ENCODE measurements around the gene NUF2. TPM values are rescaled to one million over a fixed set of nuclear protein-coding genes. Genes with fewer than 3 reads are reported as not detected.

The NUF2 gene
- total RNA-seq, 1 experiment from 2014 or later = 30.7 TPM

DNA sequence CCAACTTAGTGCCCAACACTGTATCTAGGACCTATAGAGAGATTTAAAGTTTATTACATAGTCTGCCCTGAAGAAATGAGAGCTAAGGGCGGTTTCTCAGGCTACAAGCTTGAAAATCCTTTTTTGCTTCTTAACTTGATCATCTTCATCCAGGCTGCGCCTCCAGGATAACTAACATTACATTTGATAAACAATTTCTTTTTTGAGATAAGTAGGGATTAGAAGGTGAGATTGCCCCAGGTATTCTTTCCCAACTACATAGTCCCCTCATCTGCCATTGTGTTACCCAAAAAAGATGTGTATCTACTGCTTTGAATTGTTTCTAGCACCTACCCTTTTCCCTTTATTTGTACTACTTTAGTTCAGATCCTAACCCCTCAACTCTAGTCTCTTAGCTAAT, 25.4 kb downstream of the NUF2 start:
- H2BK12ac ChIP-seq (ENCODE audit: insufficient read length, low read depth, low read length) = no peak overlapping the region
- H2BK5ac ChIP-seq (ENCODE audit: insufficient read length, low read length) = no peak overlapping the region
- H4K20me1 ChIP-seq (ENCODE audit: control insufficient read depth, insufficient read depth, insufficient read length) = no peaks in the 10 kb centered on the region
- no peaks in the 10 kb centered on the region for H3K23me2 ChIP-seq (ENCODE audit: insufficient read length, low read depth, low read length, poor library complexity, severe bottlenecking)
- no peak overlapping the region for H3K23ac ChIP-seq (ENCODE audit: insufficient read length, low read depth, low read length)
- Mint-ChIP-seq H3K4me1 (no peaks in the 10 kb centered on the region), H3K9me3 (no peaks in the 10 kb centered on the region), H3K27ac (no peak overlapping the region), H3K36me3 (ENCODE audit: insufficient read depth in 1 of 3, low read depth in 3 of 3) (peaks cover 21 to 68% (median 54%) of the 10 kb centered on the region in 3 experiments), H3K4me3 (no peak overlapping the region), H3K27me3 (ENCODE audit: low read depth) (no peaks in the 10 kb centered on the region)
- H2AFZ ChIP-seq (ENCODE audit: low read length) = no peak overlapping the region
- no peak overlapping the region for H3K4ac ChIP-seq (ENCODE audit: low read depth, low read length)
- WGBS (ENCODE audit: extremely low coverage, insufficient read length, low lambda C conversion rate) = no CpG with 5 or more reads among the region's 2 CpGs
- H3K14ac ChIP-seq (ENCODE audit: insufficient read depth, low read length) = no peak overlapping the region
- no peaks in the 10 kb centered on the region for H3K79me1 ChIP-seq (ENCODE audit: insufficient read depth, low read depth, low read length, poor library complexity, severe bottlenecking)
- no peak overlapping the region for H3K27ac ChIP-seq (ENCODE audit: insufficient read length, low read depth, low read length)
- H3K18ac ChIP-seq (ENCODE audit: insufficient read length, low read depth, low read length) = no peak overlapping the region
- no peak overlapping the region for H2AK5ac ChIP-seq (ENCODE audit: insufficient read length, low read length)
- H3K9me3 ChIP-seq (ENCODE audit: control insufficient read depth, low read depth, low read length) = no peaks in the 10 kb centered on the region
- H3T11ph ChIP-seq (ENCODE audit: low read length) = no peak overlapping the region
- no peak overlapping the region for H3K9ac ChIP-seq (ENCODE audit: extremely low read depth, insufficient read length, low read length)
- H4K5ac ChIP-seq (ENCODE audit: insufficient read length, low read depth, low read length) = no peak overlapping the region
- H3K4me2 ChIP-seq (ENCODE audit: insufficient read depth, insufficient read length, low read length) = no peak overlapping the region
- TF ChIP-seq, protein P1, sequence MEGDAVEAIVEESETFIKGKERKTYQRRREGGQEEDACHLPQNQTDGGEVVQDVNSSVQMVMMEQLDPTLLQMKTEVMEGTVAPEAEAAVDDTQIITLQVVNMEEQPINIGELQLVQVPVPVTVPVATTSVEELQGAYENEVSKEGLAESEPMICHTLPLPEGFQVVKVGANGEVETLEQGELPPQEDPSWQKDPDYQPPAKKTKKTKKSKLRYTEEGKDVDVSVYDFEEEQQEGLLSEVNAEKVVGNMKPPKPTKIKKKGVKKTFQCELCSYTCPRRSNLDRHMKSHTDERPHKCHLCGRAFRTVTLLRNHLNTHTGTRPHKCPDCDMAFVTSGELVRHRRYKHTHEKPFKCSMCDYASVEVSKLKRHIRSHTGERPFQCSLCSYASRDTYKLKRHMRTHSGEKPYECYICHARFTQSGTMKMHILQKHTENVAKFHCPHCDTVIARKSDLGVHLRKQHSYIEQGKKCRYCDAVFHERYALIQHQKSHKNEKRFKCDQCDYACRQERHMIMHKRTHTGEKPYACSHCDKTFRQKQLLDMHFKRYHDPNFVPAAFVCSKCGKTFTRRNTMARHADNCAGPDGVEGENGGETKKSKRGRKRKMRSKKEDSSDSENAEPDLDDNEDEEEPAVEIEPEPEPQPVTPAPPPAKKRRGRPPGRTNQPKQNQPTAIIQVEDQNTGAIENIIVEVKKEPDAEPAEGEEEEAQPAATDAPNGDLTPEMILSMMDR (conservative IDR thresholded peaks at IDR 0.05) = no peak
- H3K4me1 ChIP-seq (ENCODE audit: insufficient read depth, low read length) = no peaks in the 10 kb centered on the region
- H2BK15ac ChIP-seq (ENCODE audit: low read depth, low read length) = no peak overlapping the region
- no peak overlapping the region for H2BK20ac ChIP-seq (ENCODE audit: low read depth, low read length, poor library complexity, severe bottlenecking)
- H3K56ac ChIP-seq (ENCODE audit: insufficient read length, low read depth, low read length) = no peak overlapping the region
- no peaks in the 10 kb centered on the region for H3K27me3 ChIP-seq (ENCODE audit: insufficient read depth, low read length)
- H3K79me2 ChIP-seq (ENCODE audit: insufficient read depth, low read length) = no peaks in the 10 kb centered on the region
- no peak for DNase-seq
- H2BK120ac ChIP-seq (ENCODE audit: low read depth, low read length, poor library complexity, severe bottlenecking) = no peak overlapping the region
- no peak overlapping the region for H4K91ac ChIP-seq (ENCODE audit: insufficient read length, low read depth, low read length)
- H4K8ac ChIP-seq (replicated peaks; ENCODE audit: insufficient read length, low read depth, low read length) = no peak overlapping the region

All from H9 (cell line).